GM21786 (cell line): ENCODE measurements around the gene GTF2A1.

ENCODE experiments used
- ATAC-seq: cut with Tn5 transposase; IDR thresholded peaks from one replicate; pipeline ENCODE4 v1.9.1; 2021; ENCODE audit not compliant: unreplicated experiment

GTF2A1 gene

DNA sequence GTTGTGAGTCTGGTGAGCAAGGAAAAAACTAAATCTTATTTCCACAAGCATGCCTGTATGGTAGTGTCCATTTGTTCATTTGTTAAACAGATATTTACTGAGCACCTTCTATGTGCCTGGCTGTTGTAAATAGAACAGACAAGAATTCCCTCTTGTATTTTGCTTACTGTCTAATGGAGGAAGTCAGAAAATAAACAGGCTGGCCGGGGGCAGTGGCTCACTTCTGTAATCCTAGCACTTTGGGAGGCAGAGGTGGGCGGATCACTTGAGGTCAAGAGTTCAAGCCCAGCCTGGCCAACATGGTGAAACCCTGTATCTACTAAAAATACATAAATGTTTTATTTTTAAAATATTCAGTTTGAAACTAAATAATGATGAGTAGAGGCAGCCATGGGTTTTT lies 79.3 kb downstream of the GTF2A1 start:
- ATAC-seq, result no peak

DNA sequence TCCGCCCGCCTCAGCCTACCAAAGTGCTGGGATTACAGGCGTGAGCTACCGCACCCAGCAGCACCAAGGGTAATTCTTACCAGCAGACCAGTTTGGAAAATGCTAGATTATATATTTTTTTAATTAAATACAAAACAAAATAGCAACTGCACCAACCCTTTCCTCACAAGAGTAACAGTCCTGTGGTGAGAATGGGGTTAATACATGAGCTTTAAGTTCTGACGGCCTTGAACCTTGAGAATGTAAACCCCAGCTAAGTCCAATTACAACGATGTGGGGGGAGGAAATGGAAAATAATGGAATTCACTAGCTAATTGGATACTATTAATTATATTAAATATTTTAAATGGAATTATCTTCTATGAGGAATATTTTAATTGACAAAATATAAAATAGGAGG lies 82.3 kb downstream of the GTF2A1 start:
- ATAC-seq, result no peak

- no peak for ATAC-seq
These were observed 83.4 kb downstream of the GTF2A1 start for GRCh38 chr14:81137316-81137715.

DNA sequence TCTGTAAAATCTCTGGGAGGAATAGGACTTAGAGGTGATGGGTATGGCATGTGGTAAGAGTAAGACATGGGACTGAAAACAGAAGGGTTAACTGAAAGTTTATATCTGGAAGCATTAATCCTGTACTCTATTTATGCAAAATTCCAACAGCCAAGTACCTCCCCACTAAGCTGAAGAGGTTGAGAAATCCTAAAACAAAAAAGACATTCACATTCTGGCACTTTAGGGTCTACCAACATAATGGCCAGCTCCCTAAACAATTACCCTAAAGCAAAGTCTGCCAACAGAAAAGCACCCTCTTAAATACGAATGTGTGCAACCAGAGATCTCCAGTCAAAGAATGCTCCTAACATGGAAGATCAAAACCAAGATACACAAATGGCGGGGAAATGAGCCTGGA lies 87.4 kb downstream of the GTF2A1 start:
- no peak for ATAC-seq

DNA sequence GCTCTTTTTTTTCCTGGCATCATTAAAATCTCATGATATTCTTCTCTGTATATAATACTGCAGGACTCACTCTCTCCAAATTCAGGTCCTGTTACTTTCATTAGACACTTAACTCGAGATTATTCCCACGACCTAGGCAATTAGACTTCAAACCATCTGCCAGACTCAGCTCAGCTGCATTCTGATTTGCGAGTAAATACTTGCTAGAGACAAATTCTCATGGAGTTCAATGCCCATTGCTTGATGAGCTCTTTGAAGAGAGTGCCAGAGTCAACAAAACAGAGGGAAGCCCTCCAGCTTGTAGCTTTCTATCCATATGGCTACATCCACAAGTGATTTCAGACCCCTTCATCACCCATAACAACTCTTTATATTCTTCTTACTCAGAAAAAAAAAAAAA lies 88.3 kb downstream of the GTF2A1 start:
- ATAC-seq, result no peak

- no peak for ATAC-seq
These were observed 91.5 kb downstream of the GTF2A1 start for GRCh38 chr14:81129242-81129641.

DNA sequence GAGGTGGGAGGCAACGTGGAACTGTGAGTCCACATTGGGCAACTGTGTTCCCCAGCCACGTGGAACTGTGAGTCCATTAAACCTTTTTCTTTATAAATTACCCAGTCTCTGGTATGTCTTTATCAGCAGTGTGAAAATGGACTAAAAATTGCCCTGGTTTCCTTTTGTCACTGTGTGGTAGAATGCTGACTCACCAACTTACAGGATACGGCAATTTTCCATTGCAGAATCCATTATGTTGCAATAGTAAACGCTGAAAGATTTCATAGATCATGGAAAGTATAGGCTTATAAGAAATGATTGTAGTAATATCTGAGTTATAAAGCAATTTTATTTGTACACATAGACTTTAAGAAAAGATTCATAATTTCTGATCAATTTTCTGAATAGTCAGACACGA lies 93.0 kb downstream of the GTF2A1 start:
- ATAC-seq, result no peak

GRCh38 chr14:81125536-81125935 lies 95.2 kb downstream of the GTF2A1 start:
- no peak for ATAC-seq
